ENCODE results near the gene FOXL3.
"Not testable (repeated sequence)": the region's sequence is repeated elsewhere in the genome, so short reads cannot be mapped to it uniquely, and the experiment has no call there.

Gene FOXL3

GRCh38 chr7:323410-323809, 33.4 kb downstream of the FOXL3 start:
- DNase-seq (ENCODE audit: low read depth): no peak

GRCh38 chr7:324011-324410, 34.0 kb downstream of the FOXL3 start:
- no peak for DNase-seq (ENCODE audit: low read depth)

GRCh38 chr7:325051-325798, 35.3 kb downstream of the FOXL3 start:
- DNase-seq (ENCODE audit: low read depth): no peak

GRCh38 chr7:325811-326210, 35.8 kb downstream of the FOXL3 start:
- no peak for DNase-seq (ENCODE audit: low read depth)

- no peak for DNase-seq (ENCODE audit: low read depth)
Observed at GRCh38 chr7:326273-326672, 36.3 kb downstream of the FOXL3 start.

- DNase-seq (ENCODE audit: low read depth): peak; percentile 46
Observed at GRCh38 chr7:326809-327232, 36.9 kb downstream of the FOXL3 start.

- DNase-seq (ENCODE audit: low read depth): no peak
Observed at GRCh38 chr7:327233-327931, 37.4 kb downstream of the FOXL3 start.

GRCh38 chr7:327991-328702, 38.2 kb downstream of the FOXL3 start:
- DNase-seq (ENCODE audit: low read depth): no peak

- no peak for DNase-seq (ENCODE audit: low read depth)
Observed at GRCh38 chr7:329691-330281, 39.8 kb downstream of the FOXL3 start.

GRCh38 chr7:330511-331230, 40.7 kb downstream of the FOXL3 start:
- DNase-seq (ENCODE audit: low read depth): no peak

- no peak for DNase-seq (ENCODE audit: low read depth)
Observed at GRCh38 chr7:332020-332517, 42.1 kb downstream of the FOXL3 start.

GRCh38 chr7:332646-333392, 42.8 kb downstream of the FOXL3 start:
- peak; percentile 53 for DNase-seq (ENCODE audit: low read depth)

GRCh38 chr7:333393-333764, 43.4 kb downstream of the FOXL3 start:
- peak; percentile 67 for DNase-seq (ENCODE audit: low read depth)

GRCh38 chr7:334618-335357, 44.8 kb downstream of the FOXL3 start:
- no peak for DNase-seq (ENCODE audit: low read depth)

GRCh38 chr7:335358-336148, 45.6 kb downstream of the FOXL3 start:
- no peak for DNase-seq (ENCODE audit: low read depth)

GRCh38 chr7:336149-336533, 46.2 kb downstream of the FOXL3 start:
- not testable (repeated sequence) for DNase-seq (ENCODE audit: low read depth)

- no peak for DNase-seq (ENCODE audit: low read depth)
Observed at GRCh38 chr7:336810-337566, 47.0 kb downstream of the FOXL3 start.

GRCh38 chr7:337567-337951, 47.6 kb downstream of the FOXL3 start:
- no peak for DNase-seq (ENCODE audit: low read depth)
